GM21717 (cell line): Measurements from ENCODE around the gene CDK4.
A peak's percentile ranks its signal among the peaks of the same experiment; 100 is the strongest.

Experiments used
- ATAC-seq: cut with Tn5 transposase; IDR thresholded peaks from one replicate; pipeline ENCODE4 v1.9.1; 2021; ENCODE audit warnings: mild to moderate bottlenecking, moderate library complexity; ENCODE audit not compliant: unreplicated experiment

CDK4 gene

GRCh38 chr12:57758552-57759359, 6.6 kb upstream of the CDK4 start:
- no peak for ATAC-seq

- no peak for ATAC-seq
These were observed 5.7 kb upstream of the CDK4 start for GRCh38 chr12:57757771-57758170.

- peak; percentile 17 for ATAC-seq
These were observed 4.6 kb upstream of the CDK4 start for GRCh38 chr12:57756406-57757341.

- no peak for ATAC-seq
These were observed 3.6 kb upstream of the CDK4 start for GRCh38 chr12:57755454-57756372.

- ATAC-seq, result no peak
These were observed 3.0 kb upstream of the CDK4 start for GRCh38 chr12:57755194-57755453.

- peak; percentile 46 for ATAC-seq
These were observed 2.5 kb upstream of the CDK4 start, which contains the start of gene MARCHF9 for GRCh38 chr12:57754411-57755193. Gene MARCHF9, plus strand, starts transcription at chr12:57755103. Its CDS starts 426 bp downstream, at chr12:57755529.

GRCh38 chr12:57753756-57754337, 1.7 kb upstream of the CDK4 start:
- ATAC-seq, result no peak

- no peak for ATAC-seq
These were observed 524 bp upstream of the CDK4 start for GRCh38 chr12:57752668-57753000.

- no peak for ATAC-seq
These were observed 700 bp downstream of the CDK4 start for GRCh38 chr12:57751432-57751787.

GRCh38 chr12:57750561-57751431, 1.3 kb downstream of the CDK4 start:
- ATAC-seq, result no peak

- ATAC-seq, result no peak
These were observed 3.0 kb downstream of the CDK4 start for GRCh38 chr12:57749061-57749460.

- ATAC-seq, result no peak
These were observed 6.1 kb downstream of the CDK4 start for GRCh38 chr12:57746025-57746424.

- no peak for ATAC-seq
These were observed 6.6 kb downstream of the CDK4 start for GRCh38 chr12:57745485-57745881.

- peak; percentile 74 for ATAC-seq
These were observed 7.2 kb downstream of the CDK4 start, which contains the start of gene TSPAN31 for GRCh38 chr12:57744777-57745484. Gene TSPAN31, plus strand, starts transcription at chr12:57745039. Its CDS starts 116 bp downstream, at chr12:57745155.

GRCh38 chr12:57744194-57744776, 7.8 kb downstream of the CDK4 start:
- peak; percentile 31 for ATAC-seq

- no peak for ATAC-seq
These were observed 8.3 kb downstream of the CDK4 start for GRCh38 chr12:57743769-57744168.

GRCh38 chr12:57741844-57742738, 10.0 kb downstream of the CDK4 start:
- peak; percentile 67 for ATAC-seq
